Glomerular endothelial cell (primary cell): ENCODE results near the gene NTRK1. TPM values are rescaled to one million over a fixed set of nuclear protein-coding genes. Genes with fewer than 3 reads are reported as not detected.

ENCODE experiments used
- DNase-seq: peaks from one replicate; pipeline ENCODE4 v3.0.0-alpha.2; 2011; ENCODE audit warnings: low read depth, low spot score; ENCODE audit errors: extremely low read depth
- total RNA-seq: library from RNA; depleted of rRNA; stranded (reverse); fragments of >200 nt; gene quantifications from 2 replicates; pipeline ENCODE4 v1.2.3, GENCODE V29; 2015

NTRK1 gene
- total RNA-seq, 1 donor from 2014 or later: 0.41 TPM

DNA sequence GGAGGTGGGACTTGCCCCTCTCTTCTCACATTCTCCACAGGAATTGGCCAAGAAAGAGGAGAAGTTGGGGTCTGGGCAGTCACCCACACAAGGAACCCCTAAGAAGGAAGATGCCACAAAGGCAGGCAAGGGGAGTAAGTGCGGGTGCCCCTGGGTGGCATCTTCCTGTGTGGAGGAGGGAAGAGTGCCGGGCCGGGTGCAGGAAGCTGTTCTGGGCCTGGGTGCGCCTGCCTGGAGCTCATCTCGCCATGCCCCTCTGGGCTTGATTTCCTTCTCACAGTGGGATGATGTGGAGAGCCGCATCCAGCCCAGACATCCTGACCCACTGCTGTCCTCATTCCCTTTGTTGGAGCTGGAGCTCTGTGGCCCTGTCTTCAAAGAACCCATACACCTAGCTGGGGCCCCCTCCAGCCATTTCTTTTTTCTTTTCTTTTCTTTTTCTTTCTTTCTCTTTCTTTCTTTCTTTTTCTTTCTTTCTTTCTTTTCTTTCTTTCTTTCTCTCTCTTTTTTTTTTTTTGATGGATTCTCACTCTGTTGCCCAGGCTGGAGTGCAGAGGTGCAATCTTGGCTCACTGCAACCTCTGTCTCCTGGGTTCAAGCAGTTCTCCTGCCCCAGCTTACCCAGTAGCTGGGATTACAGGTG lies 69.1 kb downstream of the NTRK1 start:
- DNase-seq: no peak

DNA sequence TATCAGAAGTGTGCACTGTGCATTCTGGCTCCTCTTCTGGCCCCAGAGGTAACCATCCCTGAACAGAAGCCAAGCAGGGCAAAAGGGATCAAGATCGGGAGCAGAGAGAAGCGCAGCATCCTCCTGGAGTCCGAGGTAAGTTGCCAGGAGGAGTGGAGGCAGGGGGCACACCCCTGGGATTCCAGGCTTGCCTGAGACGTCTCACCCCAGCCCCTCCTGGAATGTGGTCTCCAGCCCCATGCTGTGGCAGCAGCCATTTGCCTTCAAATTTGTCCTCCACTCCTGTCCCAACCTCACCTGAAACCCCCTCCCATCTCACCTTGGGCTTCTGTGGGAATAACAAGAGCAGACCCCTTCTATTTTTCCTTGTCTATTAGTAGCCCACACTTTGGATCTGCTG lies 69.8 kb downstream of the NTRK1 start:
- DNase-seq: no peak

Other genes starting within 250 kb of the NTRK1 start
- gene HAPLN2, start 241.4 kb upstream of the NTRK1 start, total RNA-seq: not detected in 2 replicates
- 0.24 TPM in 1 of 2 replicates, not detected in the other for gene BCAN, start 218.7 kb upstream of the NTRK1 start, total RNA-seq
- 250 and 276 TPM in 2 replicates for gene NES, start 183.5 kb upstream of the NTRK1 start, total RNA-seq
- gene CRABP2, start 155.3 kb upstream of the NTRK1 start, total RNA-seq: 0.35 and 0.63 TPM in 2 replicates
- 8.8 and 9.5 TPM in 2 replicates for gene METTL25B, start 132.4 kb upstream of the NTRK1 start, total RNA-seq
- 18.6 and 19.5 TPM in 2 replicates for gene ISG20L2, start 132.1 kb upstream of the NTRK1 start, total RNA-seq
- 48.3 and 79.0 TPM in 2 replicates for gene MRPL24, start 119.8 kb upstream of the NTRK1 start, total RNA-seq
- 169 and 184 TPM in 2 replicates for gene HDGF, start 109.2 kb upstream of the NTRK1 start, total RNA-seq
- gene PRCC, start 93.3 kb upstream of the NTRK1 start, total RNA-seq: 51.5 and 55.0 TPM in 2 replicates
- gene SH2D2A, start 44.0 kb upstream of the NTRK1 start, total RNA-seq: 0.44 and 0.82 TPM in 2 replicates
- gene INSRR, start 1.7 kb upstream of the NTRK1 start, total RNA-seq: not detected in 2 replicates
- 62.6 and 80.5 TPM in 2 replicates for gene PEAR1, start 32.9 kb downstream of the NTRK1 start, total RNA-seq
- gene LRRC71, start 59.8 kb downstream of the NTRK1 start, total RNA-seq: 0.12 TPM in 1 of 2 replicates, not detected in the other
- 16.3 and 28.2 TPM in 2 replicates for gene ARHGEF11, start 184.9 kb downstream of the NTRK1 start, total RNA-seq
- gene ETV3L, start 238.9 kb downstream of the NTRK1 start, total RNA-seq: not detected in 2 replicates